BJ (cell line): ENCODE measurements around the gene ADAMTS12. TPM values are rescaled to one million over a fixed set of nuclear protein-coding genes. Genes with fewer than 3 reads are reported as not detected.

ENCODE experiments used
- CTCF ChIA-PET: fragments of 350-600 bp; formaldehyde crosslinking; extraction: SDS; loops from one replicate; lab custom pipeline; 2021; ENCODE audit warnings: antibody characterized with exemption, inconsistent platforms; lab: Yijun Ruan, JAX
- POLR2A ChIA-PET: fragments of 300-600 bp; sonication (Branson Sonifier 250); formaldehyde crosslinking; extraction: SDS; loops from one replicate; lab custom pipeline; 2021; ENCODE audit warnings: antibody characterized with exemption; lab: Charles Lee
- DNase-seq: peaks from one replicate; pipeline ENCODE4 v3.0.0-alpha.2; 2011; ENCODE audit warnings: low read depth
- H3K27me3 ChIP-seq: 2 replicates; pipeline ENCODE4 v1.6.0; 2011; ENCODE audit warnings: low read length; ENCODE audit not compliant: control insufficient read depth, insufficient read depth
- H3K36me3 ChIP-seq: 2 replicates; pipeline ENCODE4 v1.5.1; 2011; ENCODE audit warnings: low read length; ENCODE audit not compliant: control insufficient read depth, insufficient read depth
- H3K4me3 ChIP-seq: 2 replicates; pipeline ENCODE4 v1.5.1; 2011; ENCODE audit warnings: low read depth, mild to moderate bottlenecking, control low read depth, low read length
- CTCF ChIP-seq: IDR thresholded peaks from 2 replicates; pipeline ENCODE4 v1.5.1; 2011; ENCODE audit warnings: low read depth, mild to moderate bottlenecking, control low read depth, inconsistent platforms, low read length, moderate library complexity; ENCODE audit not compliant: insufficient read depth
- polyA plus RNA-seq: library from polyadenylated mRNA; depleted of rRNA; stranded (reverse); fragments of >200 nt; gene quantifications from 2 replicates; pipeline ENCODE4 v1.2.3, GENCODE V29; 2011

Gene ADAMTS12
- polyA plus RNA-seq, 1 experiment = 25.6 TPM

DNA sequence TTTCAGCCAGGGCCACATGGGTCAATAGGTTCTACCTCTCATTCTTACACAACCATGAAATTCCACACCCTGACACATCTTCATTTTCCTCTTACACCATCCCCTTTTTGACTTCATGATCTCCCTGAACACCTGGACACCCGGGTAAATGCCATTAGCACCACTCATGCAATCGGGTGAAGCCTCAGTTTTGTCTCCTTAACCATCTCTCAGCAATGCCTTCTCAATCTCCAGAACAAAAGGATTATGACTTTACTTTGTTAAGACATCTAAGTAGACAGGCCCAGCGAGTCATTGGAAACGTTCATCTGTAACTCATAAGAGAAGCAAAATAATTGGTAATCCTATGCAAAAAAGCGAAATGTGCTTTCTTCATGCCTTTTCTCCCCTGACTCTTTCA is 49.9 kb downstream of the ADAMTS12 start:
- H3K36me3 ChIP-seq = no peaks in the 10 kb centered on the region
- CTCF ChIA-PET = interaction anchor here (1.3 kb wide), 1 partner anchor 128 kb away, joined by 4 read pairs; no protein-coding TSS in a partner anchor
- H3K4me3 ChIP-seq = no peak overlapping the region
- TF ChIP-seq CTCF = no peak
- POLR2A ChIA-PET = no interaction called here
- DNase-seq = no peak
- H3K27me3 ChIP-seq = no peaks in the 10 kb centered on the region

- no peak for DNase-seq
- TF ChIP-seq CTCF = no peak
- ChIA-PET POLR2A (no interaction called here), CTCF (interaction anchor here (0.9 to 1.2 kb wide), 2 partner anchors 14 to 51 kb away, joined by 3 to 4 read pairs; partner anchors contain the start of gene ADAMTS12)
- Histone ChIP-seq H3K4me3 (no peak overlapping the region), H3K27me3 (no peaks in the 10 kb centered on the region), H3K36me3 (no peaks in the 10 kb centered on the region)
Observed at GRCh38 chr5:33840927-33841547, 50.8 kb downstream of the ADAMTS12 start.

- POLR2A ChIA-PET = no interaction called here
- no peak overlapping the region for H3K4me3 ChIP-seq
- H3K36me3 ChIP-seq = no peaks in the 10 kb centered on the region
- no peak for DNase-seq
- no peaks in the 10 kb centered on the region for H3K27me3 ChIP-seq
- CTCF ChIA-PET = interaction anchor here (0.7 to 1.6 kb wide), 2 partner anchors 9 to 42 kb away, joined by 3 to 4 read pairs; no protein-coding TSS in a partner anchor
- TF ChIP-seq CTCF = no peak
Observed at GRCh38 chr5:33837301-33837700, 54.5 kb downstream of the ADAMTS12 start.

- POLR2A ChIA-PET = no interaction called here
- DNase-seq = no peak
- no peaks in the 10 kb centered on the region for H3K36me3 ChIP-seq
- H3K4me3 ChIP-seq = no peak overlapping the region
- H3K27me3 ChIP-seq = no peaks in the 10 kb centered on the region
- CTCF ChIA-PET = interaction anchor here (1.0 to 1.4 kb wide), 2 partner anchors 12 to 21 kb away, joined by 3 read pairs; no protein-coding TSS in a partner anchor
- TF ChIP-seq CTCF = no peak
Observed at GRCh38 chr5:33834334-33834733, 57.5 kb downstream of the ADAMTS12 start.

- no peak for TF ChIP-seq CTCF
- Histone ChIP-seq H3K4me3 (no peak overlapping the region), H3K27me3 (no peaks in the 10 kb centered on the region), H3K36me3 (no peaks in the 10 kb centered on the region)
- ChIA-PET CTCF (interaction anchor here (0.9 to 1.4 kb wide), 4 partner anchors 14 to 101 kb away, joined by 3 to 4 read pairs (median 3); no protein-coding TSS in a partner anchor), POLR2A (interaction anchor here (0.5 kb wide), 1 partner anchor 27 kb away, joined by 6 read pairs; no protein-coding TSS in a partner anchor)
- DNase-seq = no peak
Observed at GRCh38 chr5:33833237-33833575, 58.6 kb downstream of the ADAMTS12 start.
